Esophagus muscularis mucosa (tissue), 3 donors: ENCODE results near the gene SPPL2C.

ENCODE experiments used
- CTCF ChIP-seq, 3 experiments: fragments of 200-600 bp in 2 of 3; fragments of 450-650 bp in 1 of 3; sonication (generic) in 2 of 3; IDR thresholded peaks; one replicate each; pipeline ENCODE4 v1.5.1; 2017 to 2019; ENCODE audit warnings: antibody characterized with exemption in 3 of 3, mild to moderate bottlenecking in 2 of 3, moderate library complexity in 1 of 3
- POLR2A ChIP-seq: fragments of 450-650 bp; IDR thresholded peaks from one replicate; pipeline ENCODE4 v1.6.1; 2017; ENCODE audit warnings: antibody characterized with exemption, moderate library complexity, mild to moderate bottlenecking, low read depth
- POLR2AphosphoS5 ChIP-seq, 2 donors: sonication (generic); formaldehyde crosslinking; IDR thresholded peaks; one replicate each; pipeline ENCODE4 v1.6.1; 2017; ENCODE audit warnings: antibody characterized with exemption in 2 of 2

GRCh38 chr17:45820052-45820780 is 24.5 kb upstream of the SPPL2C start:
- TF ChIP-seq CTCF (IDR thresholded peaks at IDR 0.05), result no peak
- no peak for TF ChIP-seq POLR2A
- no peak for TF ChIP-seq POLR2AphosphoS5 (IDR thresholded peaks at IDR 0.05)
